ENCODE results near the gene EXOC1. TPM values are rescaled to one million over a fixed set of nuclear protein-coding genes. Genes with fewer than 3 reads are reported as not detected.

EXOC1 gene
- total and polyA plus RNA-seq, 2 of the 4 experiments (the other 2 are of a cell fraction), result 19.9 to 49.5 TPM

GRCh38 chr4:55904576-55904975 lies 51.1 kb downstream of the EXOC1 start:
- intact Hi-C loops (cut with micrococcal nuclease) (no loop called here), dilution Hi-C loops (cut with HindIII; ENCODE audit: low sequenced_read_pairs, unreplicated experiment) (no loop called here), in situ Hi-C loops (cut with MboI; ENCODE audit: low sequenced_read_pairs) (no loop called here)
- H3K4me2 ChIP-seq (ENCODE audit: low read depth, low read length), result no peak overlapping the region
- no peak overlapping the region for H2BK15ac ChIP-seq (ENCODE audit: low read depth, low read length)
- H2AK9ac ChIP-seq (replicated peaks; ENCODE audit: low read depth, low read length, poor library complexity), result no peak overlapping the region
- H3K9me3 ChIP-seq (ENCODE audit: control insufficient read depth, insufficient read depth, low read length), result no peaks in the 10 kb centered on the region
- H3K18ac ChIP-seq (ENCODE audit: low read depth, low read length), result no peak overlapping the region
- H3K27me3 ChIP-seq (ENCODE audit: control insufficient read depth, insufficient read depth, low read length), result no peaks in the 10 kb centered on the region
- ChIA-PET POLR2A (ENCODE audit: unreplicated experiment) (no interaction called here), CTCF (no interaction called here)
- H3K4me1 ChIP-seq (ENCODE audit: control insufficient read depth, insufficient read depth, low read length), result no peaks in the 10 kb centered on the region
- no peak overlapping the region for H4K91ac ChIP-seq (ENCODE audit: insufficient read depth, low read depth, low read length)
- no peak overlapping the region for H2AFZ ChIP-seq (replicated peaks; ENCODE audit: low read length, poor library complexity)
- no peaks in the 10 kb centered on the region for H4K20me1 ChIP-seq (ENCODE audit: insufficient read depth, low read length)
- no peaks in the 10 kb centered on the region for H3K9me1 ChIP-seq (ENCODE audit: insufficient read depth, low read length)
- H2BK120ac ChIP-seq (ENCODE audit: low read depth, low read length), result no peak overlapping the region
- H3K27ac ChIP-seq (ENCODE audit: insufficient read depth, low read length), result no peak overlapping the region
- H3K14ac ChIP-seq (replicated peaks; ENCODE audit: low read depth, low read length), result no peak overlapping the region
- no peak for TF ChIP-seq NFE2L2 (IDR thresholded peaks at IDR 0.05; ENCODE audit: low read depth, low read length)
- no peak for TF ChIP-seq USF2 (IDR thresholded peaks at IDR 0.05; ENCODE audit: low read depth, low read length)
- no peak for TF ChIP-seq CHD1 (IDR thresholded peaks at IDR 0.05; ENCODE audit: low read depth, low read length)
- TF ChIP-seq CTCF (conservative IDR thresholded peaks at IDR 0.05; ENCODE audit: low read depth, low read length), result no peak
- TF ChIP-seq ELK1 (IDR thresholded peaks at IDR 0.05; ENCODE audit: borderline replicate concordance, low read depth, low read length), result no peak
- no peak for TF ChIP-seq FOS (IDR thresholded peaks at IDR 0.05; ENCODE audit: low read depth, low read length)
- TF ChIP-seq MAZ (IDR thresholded peaks at IDR 0.05; ENCODE audit: borderline replicate concordance, low read depth, low read length), result no peak
- no peak for TF ChIP-seq RFX5 (IDR thresholded peaks at IDR 0.05; ENCODE audit: low read depth, low read length)
- no peak for TF ChIP-seq SMC3 (IDR thresholded peaks at IDR 0.05; ENCODE audit: low read depth, low read length)
- TF ChIP-seq MAFK (IDR thresholded peaks at IDR 0.05; ENCODE audit: low read depth, low read length), result no peak
- no peak for TF ChIP-seq CEBPB (IDR thresholded peaks at IDR 0.05; ENCODE audit: low read depth, low read length)
- no peak for TF ChIP-seq MXI1 (IDR thresholded peaks at IDR 0.05; ENCODE audit: borderline replicate concordance, low read depth, low read length)
- no peak for TF ChIP-seq RAD21 (IDR thresholded peaks at IDR 0.05; ENCODE audit: low read length)
- no peak overlapping the region for H2AK5ac ChIP-seq (ENCODE audit: low read depth, low read length)
- DNase-seq (peak; percentile 41), ATAC-seq (ENCODE audit: low read depth) (no peak)
- BruUV-seq (replicated peaks), result TSS peak; percentile 94
- H2BK5ac ChIP-seq (ENCODE audit: low read depth, low read length, poor library complexity, severe bottlenecking), result no peak overlapping the region
- no peak overlapping the region for H2BK20ac ChIP-seq (ENCODE audit: low read depth, low read length)
- H3K9ac ChIP-seq (ENCODE audit: low read depth, low read length), result no peak overlapping the region
- no peak overlapping the region for H4K5ac ChIP-seq (ENCODE audit: low read depth, low read length)
- no peak overlapping the region for H3K23ac ChIP-seq (ENCODE audit: low read depth, low read length)
- no peak overlapping the region for H3K56ac ChIP-seq (ENCODE audit: extremely low read depth, insufficient read depth, low read length)
- H3K4me3 ChIP-seq (ENCODE audit: insufficient read depth, low read depth, low read length), result no peak overlapping the region
- no peak overlapping the region for H4K8ac ChIP-seq (ENCODE audit: low read depth in 2 of 2, low read length in 2 of 2)
- no peak overlapping the region for H3K4ac ChIP-seq (ENCODE audit: low read depth, low read length)
- H3K79me1 ChIP-seq (ENCODE audit: low read depth in 1 of 2, low read length in 2 of 2), result no peaks in the 10 kb centered on the region
- peaks cover 13% of the 10 kb centered on the region for H3K36me3 ChIP-seq (ENCODE audit: control insufficient read depth, insufficient read depth, low read length)
